Prostate gland (tissue), 2 donors: ENCODE data around the gene FOXP1. TPM values are rescaled to one million over a fixed set of nuclear protein-coding genes. Genes with fewer than 3 reads are reported as not detected.

Experiments used
- DNase-seq: peaks from one replicate; pipeline ENCODE4 v3.0.0-alpha.2; 2019; ENCODE audit warnings: low spot score
- H3K27ac ChIP-seq, 2 donors: fragments of 200-600 bp; sonication (generic); 2 replicates each; pipeline ENCODE4 v1.5.1; 2017 to 2019
- H3K27me3 ChIP-seq: fragments of 200-600 bp; sonication (generic); replicated peaks from 2 replicates; pipeline ENCODE4 v1.5.1; 2019; ENCODE audit not compliant: insufficient read depth
- H3K36me3 ChIP-seq, 2 donors: fragments of 200-600 bp; sonication (generic); 1 replicate in 1 of 2; 2 replicates in 1 of 2; pipeline versions ENCODE4 v1.5.1 to v1.8.1; 2017 to 2019
- H3K4me1 ChIP-seq: fragments of 200-600 bp; sonication (generic); replicated peaks from 2 replicates; pipeline ENCODE4 v1.5.1; 2019
- H3K4me3 ChIP-seq, 2 donors: fragments of 200-600 bp; sonication (generic); 2 replicates each; pipeline ENCODE4 v1.5.1; 2017 to 2019
- H3K9me3 ChIP-seq: fragments of 200-600 bp; sonication (generic); 2 replicates; pipeline ENCODE4 v1.5.1; 2017
- POLR2A ChIP-seq: fragments of 450-650 bp; IDR thresholded peaks from one replicate; pipeline ENCODE4 v1.6.1; 2016; ENCODE audit warnings: antibody characterized with exemption, mild to moderate bottlenecking
- POLR2AphosphoS5 ChIP-seq: sonication (generic); formaldehyde crosslinking; IDR thresholded peaks from one replicate; pipeline ENCODE4 v1.6.1; 2017; ENCODE audit warnings: antibody characterized with exemption
- WGBS: methylation state at CpG from one replicate; pipeline ENCODE4 v1.1.5; 2018; 5-methylcytosine and 5-hydroxymethylcytosine counted together
- intact Hi-C: fragments of 100-400 bp; cut with DNase I; formaldehyde crosslinking; loops from one replicate; pipeline ENCODE4 v1.14.2; 2022
- total RNA-seq, 2 donors: library from RNA; depleted of rRNA; stranded (reverse); fragments of >200 nt; gene quantifications; one replicate each; pipeline ENCODE4 v1.1.0, GENCODE V29; 2016
- TF ChIP-seq, protein P1 (sequence below), 4 experiments: fragments of 200-600 bp in 2 of 4; fragments of 450-650 bp in 2 of 4; sonication (generic) in 2 of 4; IDR thresholded peaks; 1 replicate in 3 of 4; 2 replicates in 1 of 4; pipeline ENCODE4 v1.5.1; 2016 to 2019; ENCODE audit warnings: antibody characterized with exemption in 4 of 4, mild to moderate bottlenecking in 2 of 4, moderate library complexity in 2 of 4

Gene FOXP1
- total RNA-seq, 2 donors from 2014 or later, result 133 to 156 TPM

DNA sequence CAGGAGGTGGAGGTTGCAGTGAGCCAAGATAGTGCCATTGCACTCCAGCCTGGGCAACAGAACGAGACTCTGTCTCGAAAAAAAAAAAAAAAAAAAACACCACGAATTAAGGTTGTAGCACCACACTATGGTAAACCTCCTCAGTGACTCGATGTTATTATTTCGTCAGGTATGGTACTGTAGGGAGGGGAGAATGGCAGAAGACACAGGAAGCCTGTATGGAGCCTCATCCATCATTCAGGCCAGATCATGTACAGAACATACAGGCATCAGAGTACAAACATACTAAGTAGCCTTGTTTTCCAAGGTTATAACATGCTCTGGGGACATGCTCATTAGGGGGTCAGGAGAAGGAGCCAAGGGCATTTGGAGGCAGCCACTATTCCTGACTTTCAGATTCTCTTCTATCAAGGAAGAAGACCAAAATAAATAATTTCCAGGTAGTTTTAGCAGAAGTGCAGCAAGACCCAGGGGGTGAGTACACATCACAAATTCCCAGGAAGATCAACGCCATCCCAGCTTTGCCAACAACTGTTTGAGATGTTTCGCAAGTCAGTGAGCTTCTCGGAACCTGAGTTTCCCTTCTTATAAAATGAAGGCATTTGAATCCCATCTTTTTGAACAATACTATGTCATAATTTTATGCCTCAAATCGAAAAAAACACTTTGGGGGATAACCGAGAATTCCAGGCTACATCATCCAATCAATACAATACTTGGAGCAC is 79.8 kb downstream of the FOXP1 start:
- TF ChIP-seq POLR2A, result no peak
- TF ChIP-seq POLR2AphosphoS5, result no peak
- TF ChIP-seq, protein P1, sequence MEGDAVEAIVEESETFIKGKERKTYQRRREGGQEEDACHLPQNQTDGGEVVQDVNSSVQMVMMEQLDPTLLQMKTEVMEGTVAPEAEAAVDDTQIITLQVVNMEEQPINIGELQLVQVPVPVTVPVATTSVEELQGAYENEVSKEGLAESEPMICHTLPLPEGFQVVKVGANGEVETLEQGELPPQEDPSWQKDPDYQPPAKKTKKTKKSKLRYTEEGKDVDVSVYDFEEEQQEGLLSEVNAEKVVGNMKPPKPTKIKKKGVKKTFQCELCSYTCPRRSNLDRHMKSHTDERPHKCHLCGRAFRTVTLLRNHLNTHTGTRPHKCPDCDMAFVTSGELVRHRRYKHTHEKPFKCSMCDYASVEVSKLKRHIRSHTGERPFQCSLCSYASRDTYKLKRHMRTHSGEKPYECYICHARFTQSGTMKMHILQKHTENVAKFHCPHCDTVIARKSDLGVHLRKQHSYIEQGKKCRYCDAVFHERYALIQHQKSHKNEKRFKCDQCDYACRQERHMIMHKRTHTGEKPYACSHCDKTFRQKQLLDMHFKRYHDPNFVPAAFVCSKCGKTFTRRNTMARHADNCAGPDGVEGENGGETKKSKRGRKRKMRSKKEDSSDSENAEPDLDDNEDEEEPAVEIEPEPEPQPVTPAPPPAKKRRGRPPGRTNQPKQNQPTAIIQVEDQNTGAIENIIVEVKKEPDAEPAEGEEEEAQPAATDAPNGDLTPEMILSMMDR (IDR thresholded peaks at IDR 0.05), result no peak
- intact Hi-C loops, result no loop called here
- Histone ChIP-seq H3K4me1 (no peaks in the 10 kb centered on the region), H3K4me3 (no peak overlapping the region), H3K27ac (no peak overlapping the region), H3K27me3 (no peaks in the 10 kb centered on the region), H3K36me3 (no peaks in the 10 kb centered on the region), H3K9me3 (no peaks in the 10 kb centered on the region)
- DNase-seq, result no peak
- 87% methylated on average over 10 of the region's 10 CpGs for WGBS

DNA sequence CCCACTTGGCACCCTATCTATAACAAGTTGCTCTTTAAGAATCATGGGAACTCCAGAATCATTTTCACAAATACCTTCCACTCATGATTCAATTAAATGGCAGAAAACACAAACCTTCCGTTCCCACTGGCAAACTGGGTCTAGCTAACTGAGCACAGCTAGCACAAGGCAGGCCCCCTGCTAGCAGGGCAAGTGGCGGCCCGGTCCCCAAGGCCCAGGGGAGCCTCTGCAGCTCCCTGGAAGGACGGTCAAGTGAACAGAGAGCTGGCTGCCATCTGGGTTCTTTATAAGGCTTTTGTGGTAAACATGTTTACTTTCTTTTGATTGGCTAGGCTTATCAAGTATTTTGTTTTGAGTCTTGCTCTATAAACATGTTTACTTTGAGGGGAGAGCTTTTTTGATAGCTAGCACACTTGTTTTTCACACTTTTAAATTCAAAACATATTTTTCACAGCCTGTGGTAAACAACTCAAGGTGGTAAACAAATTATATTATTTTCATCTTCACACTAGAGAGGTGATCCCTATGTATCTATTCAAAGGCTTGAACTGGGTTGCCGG is 81.4 kb downstream of the FOXP1 start:
- TF ChIP-seq POLR2A (no peak), POLR2AphosphoS5 (no peak)
- TF ChIP-seq, protein P1 (IDR thresholded peaks at IDR 0.05), result no peak
- H3K27ac ChIP-seq, result no peak overlapping the region
- H3K9me3 ChIP-seq, result no peaks in the 10 kb centered on the region
- peaks cover 8% of the 10 kb centered on the region for H3K4me1 ChIP-seq
- intact Hi-C loops, result no loop called here
- no peak overlapping the region for H3K4me3 ChIP-seq
- no peak for DNase-seq
- no peaks in the 10 kb centered on the region for H3K27me3 ChIP-seq
- no peaks in the 10 kb centered on the region for H3K36me3 ChIP-seq
- WGBS, result 93% methylated on average over 5 of the region's 5 CpGs

GRCh38 chr3:71500696-71501095 is 82.8 kb downstream of the FOXP1 start:
- DNase-seq, result no peak
- H3K27me3 ChIP-seq, result no peaks in the 10 kb centered on the region
- H3K9me3 ChIP-seq, result no peaks in the 10 kb centered on the region
- H3K4me3 ChIP-seq, result no peak overlapping the region
- intact Hi-C loops, result no loop called here
- H3K36me3 ChIP-seq, result no peaks in the 10 kb centered on the region
- no peak overlapping the region for H3K27ac ChIP-seq
- TF ChIP-seq POLR2A, result no peak
- TF ChIP-seq, protein P1 (IDR thresholded peaks at IDR 0.05), result no peak
- TF ChIP-seq POLR2AphosphoS5, result no peak
- peaks cover 8% of the 10 kb centered on the region for H3K4me1 ChIP-seq
- 96% methylated on average over 6 of the region's 6 CpGs for WGBS

DNA sequence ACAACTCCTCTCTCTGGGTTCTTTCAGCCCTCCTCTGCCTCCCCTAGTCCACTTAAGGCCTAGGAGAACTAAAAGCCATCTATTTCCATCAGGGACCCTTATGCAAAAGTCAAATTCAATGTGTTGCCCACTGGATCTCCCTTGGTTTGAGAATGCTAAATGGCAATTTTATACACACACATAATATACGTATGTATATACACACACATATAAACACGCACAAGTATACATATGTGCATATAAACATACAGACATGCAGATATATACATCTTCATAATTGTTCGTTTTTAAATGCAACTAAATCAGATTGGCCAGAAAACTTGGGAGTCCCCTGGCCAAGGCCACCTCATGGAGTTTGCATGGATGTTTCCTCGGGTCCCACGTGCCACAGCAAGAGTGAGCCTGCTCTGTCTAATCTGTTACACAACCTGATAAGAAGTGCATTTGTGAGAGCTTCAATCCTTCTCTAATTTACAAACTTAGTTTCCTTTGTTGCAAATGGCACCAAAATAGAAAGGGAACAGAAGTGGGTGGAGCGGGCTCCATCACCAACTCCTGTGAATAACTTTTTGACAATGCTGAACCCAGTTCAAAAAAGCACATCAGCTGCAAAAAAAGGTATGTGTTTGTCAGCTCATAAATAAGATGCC is 84.2 kb downstream of the FOXP1 start:
- Histone ChIP-seq H3K36me3 (no peaks in the 10 kb centered on the region), H3K27ac (no peak overlapping the region), H3K27me3 (no peaks in the 10 kb centered on the region), H3K4me1 (peaks cover 8% of the 10 kb centered on the region), H3K4me3 (no peak overlapping the region), H3K9me3 (no peaks in the 10 kb centered on the region)
- TF ChIP-seq POLR2AphosphoS5 (no peak), POLR2A (no peak)
- TF ChIP-seq, protein P1 (IDR thresholded peaks at IDR 0.05), result no peak
- no peak for DNase-seq
- intact Hi-C loops, result no loop called here
- 90% methylated on average over 6 of the region's 6 CpGs for WGBS
